Duodenal mucosa (tissue), 2 donors: ENCODE measurements around the gene DNAI2.

Experiments
- H3K27ac ChIP-seq: one replicate; pipeline ENCODE4 v1.7.0; 2013; ENCODE audit warnings: low read depth, low read length
- H3K27me3 ChIP-seq, 2 donors: one replicate each; pipeline ENCODE4 v1.7.0; 2013; ENCODE audit warnings: low read length in 2 of 2, control low read depth in 1 of 2; ENCODE audit not compliant: insufficient read depth in 2 of 2, control insufficient read depth in 1 of 2
- H3K36me3 ChIP-seq, 2 donors: one replicate each; pipeline ENCODE4 v1.7.0; 2013; ENCODE audit warnings: low read length in 2 of 2, control low read depth in 1 of 2; ENCODE audit not compliant: insufficient read depth in 2 of 2, control insufficient read depth in 1 of 2
- H3K4me1 ChIP-seq, 2 donors: one replicate each; pipeline ENCODE4 v1.7.0; 2013; ENCODE audit warnings: low read length in 2 of 2, control low read depth in 1 of 2; ENCODE audit not compliant: insufficient read depth in 2 of 2, control insufficient read depth in 1 of 2
- H3K4me3 ChIP-seq, 2 donors: one replicate each; pipeline ENCODE4 v1.7.0; 2013; ENCODE audit warnings: low read length in 2 of 2, low read depth in 1 of 2
- H3K9ac ChIP-seq, 2 donors: one replicate each; pipeline ENCODE4 v1.7.0; 2013; ENCODE audit warnings: low read length in 2 of 2, low read depth in 1 of 2
- H3K9me3 ChIP-seq, 2 donors: one replicate each; pipeline ENCODE4 v1.7.0; 2013; ENCODE audit warnings: low read length in 2 of 2, control low read depth in 1 of 2; ENCODE audit not compliant: control insufficient read depth in 1 of 2

DNAI2 gene

GRCh38 chr17:74345433-74346241, 71.6 kb downstream of the DNAI2 start:
- Histone ChIP-seq H3K9ac (no peak overlapping the region), H3K27me3 (peaks cover 2 to 23% of the 10 kb centered on the region in 2 donors), H3K4me1 (no peaks in the 10 kb centered on the region), H3K9me3 (no peaks in the 10 kb centered on the region), H3K36me3 (no peaks in the 10 kb centered on the region), H3K4me3 (no peak overlapping the region), H3K27ac (no peak overlapping the region)

GRCh38 chr17:74347646-74348045, 73.6 kb downstream of the DNAI2 start:
- Histone ChIP-seq H3K9me3 (no peaks in the 10 kb centered on the region), H3K4me1 (no peaks in the 10 kb centered on the region), H3K4me3 (no peak overlapping the region), H3K9ac (no peak overlapping the region), H3K27ac (no peak overlapping the region), H3K36me3 (no peaks in the 10 kb centered on the region), H3K27me3 (peaks cover 7 to 37% of the 10 kb centered on the region in 2 donors)

- Histone ChIP-seq H3K27me3 (peaks cover 11 to 40% of the 10 kb centered on the region in 2 donors), H3K9me3 (no peaks in the 10 kb centered on the region), H3K4me1 (no peaks in the 10 kb centered on the region), H3K9ac (no peak overlapping the region), H3K4me3 (no peak overlapping the region), H3K36me3 (no peaks in the 10 kb centered on the region), H3K27ac (no peak overlapping the region)
These were observed 75.1 kb downstream of the DNAI2 start for GRCh38 chr17:74349120-74349519.

- H3K9ac ChIP-seq: no peak overlapping the region
- H3K4me1 ChIP-seq: no peaks in the 10 kb centered on the region
- no peaks in the 10 kb centered on the region for H3K9me3 ChIP-seq
- H3K36me3 ChIP-seq: no peaks in the 10 kb centered on the region
- no peak overlapping the region for H3K27ac ChIP-seq
- peaks cover 24 to 46% of the 10 kb centered on the region in 2 donors for H3K27me3 ChIP-seq
- H3K4me3 ChIP-seq: no peak overlapping the region
These were observed 76.5 kb downstream of the DNAI2 start for GRCh38 chr17:74350486-74350885.

GRCh38 chr17:74351552-74352210, 77.6 kb downstream of the DNAI2 start:
- Histone ChIP-seq H3K4me1 (no peaks in the 10 kb centered on the region), H3K27me3 (peaks cover 33 to 57% of the 10 kb centered on the region in 2 donors), H3K4me3 (no peak overlapping the region), H3K36me3 (no peaks in the 10 kb centered on the region), H3K27ac (no peak overlapping the region), H3K9ac (no peak overlapping the region), H3K9me3 (no peaks in the 10 kb centered on the region)

GRCh38 chr17:74353446-74354060, 79.5 kb downstream of the DNAI2 start:
- H3K4me3 ChIP-seq: no peak overlapping the region
- no peaks in the 10 kb centered on the region for H3K36me3 ChIP-seq
- H3K4me1 ChIP-seq: no peaks in the 10 kb centered on the region
- no peak overlapping the region for H3K9ac ChIP-seq
- no peaks in the 10 kb centered on the region for H3K9me3 ChIP-seq
- no peak overlapping the region for H3K27ac ChIP-seq
- H3K27me3 ChIP-seq: peaks cover 46 to 70% of the 10 kb centered on the region in 2 donors

- Histone ChIP-seq H3K9me3 (no peaks in the 10 kb centered on the region), H3K27ac (no peak overlapping the region), H3K4me3 (no peak overlapping the region), H3K9ac (no peak overlapping the region), H3K36me3 (no peaks in the 10 kb centered on the region), H3K4me1 (no peaks in the 10 kb centered on the region), H3K27me3 (peaks cover 49 to 68% of the 10 kb centered on the region in 2 donors)
These were observed 80.1 kb downstream of the DNAI2 start for GRCh38 chr17:74354123-74354522.

- peaks cover 49 to 68% of the 10 kb centered on the region in 2 donors for H3K27me3 ChIP-seq
- no peaks in the 10 kb centered on the region for H3K36me3 ChIP-seq
- no peak overlapping the region for H3K4me3 ChIP-seq
- no peak overlapping the region for H3K27ac ChIP-seq
- no peaks in the 10 kb centered on the region for H3K9me3 ChIP-seq
- no peaks in the 10 kb centered on the region for H3K4me1 ChIP-seq
- H3K9ac ChIP-seq: no peak overlapping the region
These were observed 80.5 kb downstream of the DNAI2 start for GRCh38 chr17:74354561-74354960.

- H3K27me3 ChIP-seq: peaks cover 49 to 71% of the 10 kb centered on the region in 2 donors
- H3K4me1 ChIP-seq: no peaks in the 10 kb centered on the region
- no peak overlapping the region for H3K9ac ChIP-seq
- no peaks in the 10 kb centered on the region for H3K9me3 ChIP-seq
- no peak overlapping the region for H3K27ac ChIP-seq
- no peak overlapping the region for H3K4me3 ChIP-seq
- no peaks in the 10 kb centered on the region for H3K36me3 ChIP-seq
These were observed 81.0 kb downstream of the DNAI2 start for GRCh38 chr17:74355065-74355464.
